Islet of Langerhans (tissue), 1 donor: Measurements from ENCODE around the gene EARS2.
"Not testable (repeated sequence)": the region's sequence is repeated elsewhere in the genome, so short reads cannot be mapped to it uniquely, and the experiment has no call there.

ENCODE experiments used
- FAIRE-seq: peaks from one replicate; lab custom pipeline; 2011; peaks lifted over from hg19 to GRCh38; lab: Jason Lieb, UNC

EARS2 gene

DNA sequence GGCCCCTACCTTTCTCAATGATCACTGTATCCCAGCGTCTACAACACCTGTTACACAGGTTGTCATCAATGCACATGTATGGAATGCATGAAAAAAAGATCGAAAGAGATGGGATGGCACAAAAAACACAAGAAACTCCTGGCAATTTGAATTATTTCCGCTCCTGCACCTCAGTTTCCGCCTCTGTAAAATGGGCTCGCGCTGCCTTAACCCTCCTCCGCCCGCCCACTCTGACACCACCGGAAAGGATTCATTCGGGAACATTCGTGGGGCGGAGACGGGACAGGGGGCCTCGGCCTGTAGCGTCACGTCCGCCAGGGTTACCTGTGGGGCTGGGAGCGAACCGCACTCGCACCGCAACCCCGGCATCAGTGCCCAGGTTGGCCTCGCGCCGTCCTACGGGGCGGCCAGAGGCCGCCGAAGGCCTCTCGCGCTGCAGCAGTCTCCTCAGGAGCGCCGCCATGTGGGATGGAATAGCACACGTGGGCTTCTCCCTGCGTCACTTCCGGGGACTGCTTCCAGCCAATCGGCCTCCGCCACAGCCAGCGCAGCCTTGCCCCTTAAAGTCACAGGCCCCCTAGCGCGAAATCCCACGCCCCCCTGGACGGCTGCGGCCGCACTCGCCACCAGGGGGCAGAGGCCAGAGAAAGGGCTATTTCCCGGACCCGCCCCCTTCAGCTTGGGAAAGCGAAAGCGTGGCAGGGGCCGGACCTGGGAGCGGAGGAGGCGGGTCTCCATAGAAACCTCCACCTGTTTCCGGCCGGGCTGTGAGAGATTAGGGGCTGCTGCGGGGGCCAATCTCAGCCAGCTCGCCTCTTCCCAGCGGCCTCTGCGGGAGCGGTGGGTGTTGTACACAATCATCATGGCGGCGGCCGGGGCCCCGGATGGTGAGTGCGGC lies at the start of gene EARS2, which contains the start of gene UBFD1:
TSS of gene EARS2 (minus strand) at position 470 of the 898 bp plus-strand sequence. CDS start at position 463, 7 bp downstream.
TSS of gene UBFD1 (plus strand) at position 847 of the 898 bp plus-strand sequence. CDS start at position 863, 16 bp downstream.
- no peak for FAIRE-seq

DNA sequence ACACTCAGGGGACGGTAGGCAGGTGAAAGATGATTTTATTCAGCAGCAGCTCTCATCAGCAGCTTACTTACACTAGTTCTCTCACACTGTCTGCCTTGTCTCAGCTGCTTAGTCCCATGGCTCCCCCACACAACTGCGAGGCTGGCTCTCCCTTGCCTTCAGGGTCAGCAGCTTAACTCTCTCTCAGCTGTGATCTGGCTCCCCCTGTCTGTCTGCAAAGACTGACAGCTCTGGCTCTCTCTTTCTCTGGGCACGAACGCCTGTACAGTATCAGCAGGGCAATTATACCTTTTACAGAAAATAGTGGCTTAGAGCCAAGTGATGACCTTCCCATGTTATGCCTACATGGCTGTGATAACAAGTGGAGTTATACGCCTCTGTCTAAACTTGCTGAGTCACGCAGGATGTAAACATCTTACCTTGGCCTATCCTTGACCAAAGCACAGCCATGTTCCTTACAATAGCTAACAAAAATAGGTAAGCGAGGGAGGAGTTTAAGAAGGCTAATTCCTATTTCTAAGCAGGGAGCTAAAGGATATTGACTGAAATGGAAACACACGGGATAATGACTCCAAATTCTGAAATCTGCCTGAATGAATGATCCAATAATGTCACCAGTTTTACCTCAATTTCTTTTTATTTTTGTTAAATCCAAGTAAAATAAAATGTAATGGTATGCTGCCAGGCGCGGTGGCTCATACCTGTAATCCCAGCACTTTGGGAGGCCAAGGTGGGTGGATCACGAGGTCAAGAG lies 40.0 kb upstream of the EARS2 start:
- no peak for FAIRE-seq

DNA sequence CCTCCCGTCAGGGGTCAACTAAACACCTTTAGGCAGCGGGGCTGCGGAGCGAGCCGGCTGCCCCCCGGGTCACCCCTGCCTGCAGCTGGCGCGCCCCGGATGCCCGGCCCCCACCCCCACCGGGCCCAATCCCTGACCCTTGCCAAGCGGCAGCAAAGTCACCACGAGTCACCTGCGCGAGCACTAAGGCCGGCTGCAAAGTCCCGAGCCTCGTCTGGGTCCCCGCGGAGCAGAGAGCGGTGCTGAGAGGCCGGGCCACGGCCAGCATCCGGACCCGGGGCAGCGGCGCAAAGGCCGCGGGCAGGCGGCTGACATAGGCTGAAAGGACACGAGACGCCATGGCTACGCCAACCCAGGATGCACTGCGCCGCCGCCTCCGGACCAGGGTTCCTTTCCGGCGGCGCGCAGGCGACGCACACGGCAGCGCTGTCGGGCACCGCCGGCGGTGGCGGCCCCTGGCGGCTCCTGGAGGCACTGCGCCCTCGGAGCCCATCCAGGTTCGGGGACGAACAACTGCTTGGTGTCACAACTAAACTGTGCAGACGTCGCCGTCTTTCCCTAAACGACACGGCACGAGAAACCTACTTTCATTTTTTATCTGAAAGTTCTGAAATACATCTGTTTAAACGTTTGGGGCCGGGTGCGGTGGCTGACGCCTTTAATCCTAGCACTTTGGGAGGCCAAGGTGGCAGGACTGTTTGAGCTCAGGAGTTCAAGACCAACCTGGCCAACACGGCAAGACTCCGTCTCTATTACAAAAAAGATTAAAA lies 39.0 kb upstream of the EARS2 start, which contains the start of gene NDUFAB1:
TSS of gene NDUFAB1 (minus strand) at position 366 of the 770 bp plus-strand sequence. CDS start at position 340, 26 bp downstream.
- no peak for FAIRE-seq

DNA sequence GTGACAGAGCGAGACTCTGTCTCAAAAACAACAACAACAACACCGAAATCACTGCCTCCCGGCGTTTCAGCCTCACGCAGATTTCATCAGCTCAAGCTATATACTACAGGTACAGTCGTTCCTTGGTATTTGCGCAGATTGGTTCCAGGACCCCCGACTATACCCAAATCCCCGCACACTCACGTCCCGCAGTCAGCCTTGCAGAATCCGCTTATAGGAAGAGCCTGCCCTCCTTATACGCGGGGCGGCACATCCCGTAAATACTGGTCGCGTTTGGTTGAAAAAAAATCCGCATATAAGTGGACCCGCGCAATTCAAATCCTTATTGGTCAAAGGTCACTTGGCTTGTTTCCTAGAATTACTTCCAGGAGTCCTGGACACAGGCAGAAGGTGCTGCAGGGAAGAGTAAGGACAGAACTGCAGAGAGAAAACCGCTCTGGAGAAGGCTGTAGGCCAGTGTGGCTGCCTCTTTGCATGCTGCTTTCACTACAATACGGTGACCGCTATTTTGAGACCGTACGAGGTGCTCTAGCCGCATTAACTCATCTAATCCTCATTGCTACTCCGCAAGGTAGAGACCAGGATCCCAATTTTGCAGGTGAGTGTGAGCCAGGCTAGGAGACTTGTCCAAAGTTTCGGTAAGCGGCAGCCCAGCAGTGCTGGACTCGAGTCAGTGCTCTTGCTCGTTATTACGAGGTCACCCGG lies 38.2 kb upstream of the EARS2 start:
- no peak for FAIRE-seq

DNA sequence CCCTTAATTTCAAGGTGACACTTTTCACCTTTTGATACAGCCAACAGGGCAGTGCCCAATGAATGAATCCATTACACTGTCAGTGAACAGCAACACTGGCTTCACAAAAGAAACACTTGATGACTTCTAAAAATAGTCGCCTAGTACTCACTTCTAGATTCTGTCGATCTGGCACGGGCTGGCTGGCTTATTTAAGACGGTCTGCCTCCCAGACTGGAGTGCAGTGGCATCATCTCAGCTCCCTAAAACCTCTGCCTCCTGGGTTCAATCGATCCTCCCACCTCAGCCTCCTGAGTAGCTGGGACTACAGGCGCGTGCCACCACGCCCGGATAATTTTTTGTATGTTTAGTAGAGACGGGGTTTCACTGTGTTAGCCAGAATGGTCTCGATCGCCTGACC lies 37.0 kb upstream of the EARS2 start:
- no peak for FAIRE-seq

DNA sequence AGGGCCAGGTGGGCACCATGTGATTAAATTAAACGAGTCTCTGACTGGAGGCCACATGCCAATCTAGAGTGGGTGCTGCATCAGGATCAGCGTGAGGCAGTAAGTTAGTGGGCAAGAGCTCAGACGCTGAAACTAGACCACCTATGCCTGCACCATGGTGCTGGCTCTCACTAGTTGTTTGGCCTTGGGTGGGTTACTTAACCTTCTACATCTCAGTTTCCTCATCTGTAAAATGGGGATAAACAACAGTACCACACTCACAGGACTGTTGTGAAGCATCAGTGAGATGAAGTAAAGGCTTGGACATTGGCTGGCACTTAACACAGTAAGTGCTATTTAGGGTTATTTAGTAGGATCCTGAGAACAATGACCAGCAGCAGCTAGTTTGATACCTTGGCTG lies 33.0 kb upstream of the EARS2 start:
- no peak for FAIRE-seq

DNA sequence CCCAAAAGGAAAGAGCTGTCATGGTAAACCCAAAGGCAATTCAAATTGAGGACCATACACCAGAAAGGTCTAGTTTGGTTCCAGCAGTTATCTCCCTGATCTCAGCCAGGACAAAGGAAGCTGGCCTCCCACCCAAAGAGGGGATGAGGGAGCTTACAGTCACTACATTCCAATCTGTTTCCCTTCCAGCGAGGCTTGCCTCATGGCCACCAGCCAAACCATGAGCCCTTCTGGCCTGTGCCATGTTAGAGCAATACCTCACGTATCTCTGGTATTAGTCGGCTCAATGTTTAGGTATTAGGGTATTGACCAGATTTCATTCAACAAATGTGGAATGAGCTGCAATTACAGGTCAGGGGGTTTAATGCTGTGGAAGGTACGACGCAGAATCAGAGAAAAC lies 30.6 kb upstream of the EARS2 start:
- FAIRE-seq: no peak

DNA sequence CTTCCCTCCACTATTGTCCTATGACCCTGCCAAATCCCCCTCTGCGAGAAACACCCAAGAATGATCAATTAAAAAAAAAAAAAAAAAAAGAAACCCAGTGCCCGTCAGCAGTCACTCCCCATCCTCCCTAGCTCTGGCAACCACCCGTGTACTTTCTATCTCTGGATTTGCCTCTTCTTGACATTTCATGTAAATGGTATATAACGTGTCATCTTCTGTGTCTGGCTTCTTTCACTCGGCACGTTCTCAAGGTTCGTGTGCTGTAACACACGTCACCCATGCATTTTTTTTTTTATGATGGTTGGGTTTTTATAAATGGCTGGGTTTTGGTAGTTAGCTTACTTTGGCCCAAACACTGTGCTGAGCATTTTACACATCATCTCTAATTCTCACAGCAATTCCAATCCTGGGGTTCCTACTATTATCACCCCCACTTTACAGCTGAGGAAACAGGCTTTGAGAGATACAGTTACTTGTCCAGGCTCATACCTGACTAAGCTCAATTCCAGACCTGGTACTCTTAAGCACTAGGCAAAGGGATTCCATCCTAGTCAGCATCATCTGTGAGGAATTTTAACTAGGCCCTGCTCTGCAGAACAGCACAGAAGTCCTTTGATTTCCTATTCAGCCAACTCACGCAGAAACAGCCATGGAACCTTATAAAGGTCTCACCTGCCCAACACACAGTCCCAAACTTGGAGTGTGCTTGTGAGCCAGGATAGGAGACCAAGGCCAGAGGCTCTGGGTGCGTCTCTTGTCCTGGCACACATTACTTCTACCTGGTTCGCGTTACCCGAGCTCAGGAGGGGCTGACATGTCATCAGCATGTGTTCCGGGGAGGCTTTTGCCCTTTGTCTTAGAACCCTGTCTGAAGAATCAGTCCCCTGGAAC lies 27.3 kb upstream of the EARS2 start:
- FAIRE-seq: no peak

DNA sequence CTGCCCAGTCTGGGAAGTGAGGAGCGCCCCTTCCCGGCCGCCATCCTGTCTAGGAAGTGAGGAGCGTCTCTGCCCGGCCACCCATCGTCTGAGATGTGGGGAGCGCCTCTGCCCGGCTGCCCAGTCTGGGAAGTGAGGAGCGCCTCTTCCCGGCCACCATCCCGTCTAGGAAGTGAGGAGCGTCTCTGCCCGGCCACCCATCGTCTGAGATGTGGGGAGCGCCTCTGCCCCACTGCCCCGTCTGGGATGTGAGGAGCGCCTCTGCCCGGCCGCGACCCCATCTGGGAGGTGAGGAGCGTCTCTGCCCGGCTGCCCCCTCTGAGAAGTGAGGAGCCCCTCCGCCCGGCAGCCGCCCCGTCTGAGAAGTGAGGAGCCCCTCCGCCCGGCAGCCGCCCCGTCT lies 26.1 kb upstream of the EARS2 start:
- FAIRE-seq: not testable (repeated sequence)

DNA sequence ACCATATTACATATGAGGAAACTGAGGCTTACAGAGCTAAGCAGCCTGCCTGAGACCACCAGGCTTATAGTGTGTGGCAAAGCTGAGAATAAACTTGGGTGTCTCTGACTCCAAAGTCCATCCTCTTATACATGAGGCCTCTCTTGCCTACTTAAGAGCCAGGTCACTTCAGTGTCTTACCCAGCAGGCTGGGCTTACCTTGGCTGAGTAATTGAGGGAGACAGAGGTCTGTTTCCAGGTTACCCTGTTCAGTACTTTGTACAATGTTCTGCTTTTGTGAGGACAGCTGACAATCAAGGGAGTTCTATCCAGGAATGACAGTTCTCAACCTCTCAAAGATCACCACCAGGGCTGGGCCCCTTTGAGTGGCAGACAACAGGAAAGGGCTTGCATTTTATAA lies 24.6 kb upstream of the EARS2 start:
- no peak for FAIRE-seq

DNA sequence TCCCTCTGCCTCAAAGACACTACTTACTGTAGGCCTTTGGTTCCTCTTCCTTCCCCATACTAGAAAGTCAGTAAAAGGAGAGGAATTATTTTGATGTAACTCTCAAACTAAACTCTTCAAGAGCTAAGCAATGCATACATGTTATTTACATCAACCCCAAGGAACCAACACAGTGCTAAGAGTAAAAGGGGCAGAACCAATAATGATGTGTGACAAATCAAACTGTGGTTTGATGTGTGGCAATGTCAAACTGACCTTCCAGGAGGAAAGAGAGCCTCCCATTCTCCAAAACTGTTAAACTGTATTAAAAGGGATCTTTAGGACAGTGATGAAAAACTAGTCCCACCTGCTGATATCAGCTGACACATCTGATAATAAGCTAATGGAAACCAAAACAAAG lies 23.2 kb upstream of the EARS2 start:
- FAIRE-seq: no peak

DNA sequence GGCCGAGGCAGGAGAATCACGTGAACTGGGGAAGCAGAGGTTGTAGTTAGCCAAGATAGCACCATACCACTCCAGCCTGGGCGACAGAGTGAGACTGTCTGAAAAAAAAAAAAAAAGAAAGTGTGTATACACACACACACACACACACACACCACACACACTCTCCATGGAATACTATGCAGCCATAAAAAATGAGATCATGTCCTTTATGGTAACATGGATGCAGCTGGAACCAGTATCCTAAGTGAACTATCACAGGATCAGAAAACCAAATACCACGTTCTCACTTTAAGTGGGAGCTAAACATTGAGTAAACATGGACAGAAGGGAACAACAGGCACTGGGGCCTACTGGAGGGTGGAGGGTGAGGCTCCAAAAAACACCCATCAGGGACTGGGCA lies 22.2 kb upstream of the EARS2 start:
- FAIRE-seq: no peak

DNA sequence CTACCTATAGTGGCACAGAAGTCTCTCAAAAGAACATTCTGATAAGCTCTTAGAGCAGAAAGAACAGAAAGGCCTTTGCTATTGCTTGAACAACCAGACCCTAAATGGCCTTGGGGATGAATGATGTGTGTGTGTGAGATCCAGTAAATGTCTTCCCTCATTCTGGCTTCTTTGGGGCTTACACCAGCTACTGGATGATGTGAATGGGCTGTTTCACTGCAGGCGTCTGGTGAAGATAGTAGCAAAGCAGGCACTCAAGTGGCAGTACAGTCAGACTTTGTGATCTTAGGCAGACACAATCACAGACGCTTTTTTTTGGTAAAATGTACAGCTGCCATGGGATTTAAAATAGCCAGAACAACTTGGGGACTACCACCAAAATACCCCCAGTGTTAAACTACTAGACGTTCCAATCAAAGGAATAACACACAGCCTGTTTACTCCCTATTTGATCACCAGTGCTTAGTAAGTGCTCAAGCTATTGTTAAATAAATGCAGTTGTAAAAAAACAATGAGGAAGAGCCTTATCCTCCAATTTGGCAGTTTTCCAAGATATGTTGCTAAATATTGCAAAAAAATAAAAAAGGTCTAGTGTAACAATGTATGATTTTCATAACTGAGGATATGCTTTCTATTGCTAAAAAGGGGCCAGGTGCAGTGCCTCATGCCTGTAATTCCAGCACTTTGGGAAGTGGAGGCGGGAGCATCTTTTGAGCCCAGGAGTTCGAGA lies 21.1 kb upstream of the EARS2 start:
- FAIRE-seq: no peak

DNA sequence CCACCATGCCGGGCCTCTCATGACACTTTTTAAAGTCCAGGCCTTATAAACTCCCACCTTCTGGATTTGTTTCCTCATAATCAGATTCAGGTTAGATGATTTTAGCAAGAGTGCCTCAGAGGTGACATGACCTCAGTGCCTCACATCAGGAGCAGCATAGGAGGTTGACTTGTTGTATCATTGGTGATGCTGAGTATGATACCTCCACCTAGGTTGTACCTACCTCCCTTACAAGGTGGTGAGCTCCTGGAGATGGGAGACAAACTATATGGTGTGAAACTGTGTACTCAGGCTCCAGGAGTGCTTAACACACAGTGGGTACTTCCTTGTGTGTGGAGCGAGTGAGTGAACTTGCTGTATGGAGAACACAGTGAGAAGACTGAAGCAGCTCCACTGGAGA lies 20.3 kb upstream of the EARS2 start:
- FAIRE-seq: no peak

DNA sequence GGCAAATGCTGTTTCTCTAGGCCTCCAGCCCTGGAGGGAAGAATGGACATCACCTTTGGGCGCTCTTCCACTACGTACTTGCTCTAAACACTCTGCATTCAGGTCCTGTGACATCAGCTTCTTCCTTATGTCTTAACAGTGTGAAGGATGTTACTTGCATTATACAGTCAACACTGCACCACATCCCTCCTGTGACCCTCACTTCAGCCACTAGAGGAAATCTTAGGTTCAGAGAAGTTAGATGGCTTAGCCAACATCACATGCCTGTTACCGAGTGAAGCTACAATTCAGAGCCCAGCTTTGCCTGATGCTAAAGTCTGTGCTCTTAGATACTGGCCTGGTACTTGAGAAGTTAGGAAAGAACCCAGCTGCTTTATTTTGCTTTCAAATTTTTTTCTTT lies 18.7 kb upstream of the EARS2 start:
- no peak for FAIRE-seq

DNA sequence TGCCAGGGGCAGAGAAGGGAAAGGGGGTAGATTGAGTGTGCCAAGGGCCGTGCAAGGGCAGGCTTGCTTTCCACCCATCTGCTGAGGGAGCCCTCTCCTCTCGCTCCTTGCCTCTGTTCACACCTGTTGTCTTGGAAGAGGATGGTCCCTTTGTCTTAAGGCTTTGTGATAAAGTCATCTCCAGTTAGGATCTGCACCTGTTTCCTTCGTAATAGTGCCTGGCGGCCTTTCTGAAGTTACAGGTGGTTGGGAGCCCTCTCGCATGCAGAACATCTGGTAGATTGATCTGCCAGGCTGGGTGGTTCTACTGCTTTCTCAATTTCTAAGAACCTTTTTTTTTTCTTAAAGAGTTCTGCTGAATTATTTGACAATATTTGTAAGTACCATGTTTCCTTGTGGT lies 16.7 kb upstream of the EARS2 start:
- FAIRE-seq: no peak

DNA sequence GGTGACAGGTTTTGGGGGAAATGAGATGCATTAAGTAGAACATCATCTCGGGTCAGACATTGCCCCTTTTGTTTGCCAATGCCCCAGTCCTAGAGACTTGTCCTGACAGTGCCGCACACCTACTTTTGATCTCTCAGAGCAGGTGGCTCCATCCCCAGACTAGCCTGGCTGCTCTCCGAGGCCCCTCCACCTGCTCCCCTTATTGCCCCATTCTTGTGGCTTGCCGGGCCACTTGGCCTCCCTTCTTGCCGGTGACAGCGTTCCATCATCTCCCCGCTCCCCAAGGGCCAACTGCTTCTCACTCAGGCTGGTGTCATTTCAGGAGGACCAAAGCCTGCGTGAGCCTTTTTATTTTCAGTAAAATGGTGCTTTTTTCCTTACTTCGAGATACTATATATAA lies 15.2 kb upstream of the EARS2 start:
- no peak for FAIRE-seq

DNA sequence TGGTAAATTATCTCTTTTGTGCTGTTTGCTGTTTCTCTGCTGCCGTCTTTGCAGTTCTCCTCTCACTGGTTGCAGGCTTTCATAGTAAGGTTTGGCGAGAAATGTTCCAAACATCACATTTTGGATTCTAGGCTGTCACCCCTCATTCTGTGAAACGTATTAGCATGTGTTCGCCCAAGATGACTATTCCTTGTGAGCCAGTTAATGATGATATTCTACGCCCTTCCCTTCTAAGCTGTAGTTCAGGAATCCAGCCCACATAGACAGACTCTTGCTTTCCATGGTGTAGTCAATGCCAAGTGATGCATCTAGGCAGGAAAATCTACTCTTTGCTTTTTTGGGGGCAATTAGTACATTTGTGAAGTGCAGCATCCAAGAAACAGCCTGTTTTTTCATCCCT lies 14.7 kb upstream of the EARS2 start:
- FAIRE-seq: no peak

DNA sequence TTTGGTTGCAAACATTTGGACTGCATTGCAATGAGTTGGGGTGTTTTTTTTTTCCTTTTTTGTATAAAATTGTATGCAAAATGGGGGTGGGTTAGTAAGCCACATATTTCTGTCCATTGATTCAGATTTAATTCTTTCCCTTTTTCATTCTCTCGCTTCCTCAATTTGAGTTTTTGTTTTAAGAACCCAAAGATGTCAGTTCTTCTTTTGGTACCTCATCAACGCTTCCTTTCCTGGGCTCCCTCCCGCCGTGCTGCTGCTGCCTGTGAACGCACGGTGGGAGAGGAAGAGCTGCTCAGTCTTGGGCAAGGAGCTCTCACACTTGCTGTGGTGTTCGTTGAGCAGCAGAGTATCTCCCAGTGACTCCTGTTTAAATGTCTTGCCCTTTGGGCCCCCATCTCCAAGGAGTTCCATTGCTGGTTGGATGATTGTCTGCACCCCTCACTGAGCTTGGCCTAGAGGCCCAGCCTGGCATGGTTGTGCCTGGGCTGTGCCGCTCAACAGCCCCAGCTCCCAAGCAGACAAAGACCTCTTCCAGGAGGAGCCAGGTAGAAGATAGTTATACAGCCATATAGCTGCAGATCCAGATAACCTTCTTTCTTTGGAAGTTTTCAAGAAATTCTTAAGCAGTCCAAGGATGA lies 14.0 kb upstream of the EARS2 start:
- no peak for FAIRE-seq

DNA sequence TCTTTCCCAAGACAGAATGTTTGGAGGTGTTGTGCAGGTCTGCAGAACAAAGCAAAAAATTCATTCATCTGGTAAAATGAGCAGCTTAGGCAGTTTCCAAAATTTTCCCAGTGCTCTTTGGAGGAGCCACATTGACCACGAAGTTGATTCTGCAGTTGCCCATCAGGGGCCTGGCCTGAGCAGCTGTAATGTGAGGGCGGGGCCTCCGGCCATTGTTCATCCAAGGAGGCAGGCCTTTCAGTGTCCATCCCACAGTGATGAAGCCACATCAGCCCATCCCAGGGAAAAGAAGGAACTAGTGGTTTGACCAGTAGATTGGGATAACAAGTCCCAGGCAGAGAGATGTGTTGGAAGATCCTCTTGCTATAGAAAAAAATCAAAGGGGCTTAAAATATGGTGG lies 10.5 kb upstream of the EARS2 start:
- no peak for FAIRE-seq
